GM12878 (cell line): ENCODE results near the gene NACA2. TPM values are rescaled to one million over a fixed set of nuclear protein-coding genes. Genes with fewer than 3 reads are reported as not detected.

Experiments
- ATAC-seq: fragments of 200-7000 bp; cut with Tn5 transposase; 3 replicates; pipeline ENCODE4 v1.9.1; 2020; ENCODE audit warnings: mild to moderate bottlenecking, moderate library complexity
- BruUV-seq: library from RNA; stranded (reverse); fragments of 400-500 nt; replicated peaks from 2 replicates; lab custom pipeline; 2021; lab: Mats Ljungman, UMichigan
- CTCF ChIA-PET: fragments of 300-600 bp; sonication (Branson Sonifier 250); formaldehyde crosslinking; extraction: SDS; loops from one replicate; lab custom pipeline; 2021; ENCODE audit warnings: inconsistent platforms; lab: Yijun Ruan, JAX
- POLR2A ChIA-PET: fragments of 350-600 bp; formaldehyde crosslinking; extraction: SDS; loops from one replicate; lab custom pipeline; 2021; ENCODE audit warnings: inconsistent platforms; lab: Charles Lee
- RAD21 ChIA-PET: fragments of 300-600 bp; sonication (Branson Sonifier 250); formaldehyde crosslinking; loops from one replicate; lab custom pipeline; 2023; ENCODE audit warnings: antibody characterized with exemption; ENCODE audit not compliant: unreplicated experiment; lab: Charles Lee
- SMC1A ChIA-PET: fragments of 300-600 bp; sonication (Branson Sonifier 250); formaldehyde crosslinking; loops from one replicate; lab custom pipeline; 2023; ENCODE audit not compliant: unreplicated experiment, uncharacterized antibody; lab: Charles Lee
- DNase-seq: peaks from one replicate; pipeline ENCODE4 v3.0.0-alpha.2; 2011; ENCODE audit warnings: low read depth, low spot score
- FAIRE-seq: peaks from 3 replicates; lab custom pipeline; 2011; peaks lifted over from hg19 to GRCh38; lab: Jason Lieb, UNC
- H2AFZ ChIP-seq: 2 replicates; pipeline ENCODE4 v1.6.0; 2011; ENCODE audit warnings: low read depth, low read length, control low read depth; ENCODE audit not compliant: control insufficient read depth
- H3K27ac ChIP-seq: 2 replicates; pipeline ENCODE4 v1.5.1; 2011; ENCODE audit warnings: control low read depth; ENCODE audit not compliant: control insufficient read depth, insufficient read depth
- H3K27me3 ChIP-seq, 2 experiments: replicated peaks in 1 of 2; 2 replicates each; pipeline versions ENCODE4 v1.6.0 to v1.6.1; 2011; ENCODE audit warnings: low read length in 1 of 2; ENCODE audit not compliant: control insufficient read depth in 2 of 2, insufficient read depth in 2 of 2
- H3K36me3 ChIP-seq, 2 experiments: 2 replicates each; pipeline ENCODE4 v1.5.1; 2011; ENCODE audit warnings: low read length in 1 of 2; ENCODE audit not compliant: control insufficient read depth in 2 of 2, insufficient read depth in 2 of 2
- H3K4me1 ChIP-seq: 2 replicates; pipeline ENCODE4 v1.6.1; 2011; ENCODE audit warnings: mild to moderate bottlenecking, low read length, moderate library complexity, mixed read lengths; ENCODE audit not compliant: control insufficient read depth, insufficient read depth
- H3K4me2 ChIP-seq: 2 replicates; pipeline ENCODE4 v1.6.0; 2011; ENCODE audit warnings: control low read depth; ENCODE audit not compliant: control insufficient read depth, insufficient read depth
- H3K4me3 ChIP-seq: fragments of 200-600 bp; sonication (generic); 2 replicates; pipeline ENCODE4 v1.5.1; 2016
- H3K79me2 ChIP-seq: 2 replicates; pipeline ENCODE4 v1.6.0; 2011; ENCODE audit warnings: low read length; ENCODE audit not compliant: control insufficient read depth, insufficient read depth
- H3K9ac ChIP-seq: 2 replicates; pipeline ENCODE4 v1.8.0; 2011; ENCODE audit warnings: low read length, control low read depth, mixed read lengths; ENCODE audit not compliant: control insufficient read depth, insufficient read depth
- H3K9me3 ChIP-seq: replicated peaks from 3 replicates; pipeline ENCODE4 v1.5.1; 2011; ENCODE audit warnings: mild to moderate bottlenecking, low read length; ENCODE audit not compliant: control insufficient read depth, insufficient read depth
- H4K20me1 ChIP-seq: 2 replicates; pipeline ENCODE4 v1.6.0; 2011; ENCODE audit not compliant: control insufficient read depth, insufficient read depth
- ATF2 ChIP-seq: IDR thresholded peaks from 2 replicates; pipeline ENCODE4 v1.6.1; 2012; ENCODE audit warnings: low read length, inconsistent platforms
- CBX5 ChIP-seq: sonication (generic); IDR thresholded peaks from 2 replicates; pipeline ENCODE4 v1.6.1; 2016; ENCODE audit warnings: low read depth, moderate library complexity, mild to moderate bottlenecking, inconsistent platforms
- CTCF ChIP-seq, 3 experiments: IDR thresholded peaks in 2 of 3; conservative IDR thresholded peaks in 1 of 3; 2 replicates each; pipeline ENCODE4 v1.5.1; 2011; ENCODE audit warnings: low read depth in 3 of 3, low read length in 3 of 3, mild to moderate bottlenecking in 3 of 3, control low read depth in 2 of 3, moderate library complexity in 2 of 3, inconsistent platforms in 1 of 3, mixed read lengths in 1 of 3; ENCODE audit not compliant: control insufficient read depth in 2 of 3, insufficient read depth in 1 of 3; ENCODE audit errors: extremely low read depth in 1 of 3
- ETV6 ChIP-seq, 2 experiments: fragments of 450-650 bp in 1 of 2; IDR thresholded peaks in 1 of 2; conservative IDR thresholded peaks in 1 of 2; 2 replicates each; pipeline ENCODE4 v1.6.1; 2014; ENCODE audit warnings: antibody characterized with exemption in 1 of 2, borderline replicate concordance in 1 of 2, low read depth in 1 of 2, mild to moderate bottlenecking in 1 of 2, moderate library complexity in 1 of 2
- MXI1 ChIP-seq: fragments of 150-350 bp; IDR thresholded peaks from 2 replicates; pipeline ENCODE4 v1.6.1; 2011; ENCODE audit warnings: low read depth, mild to moderate bottlenecking, inconsistent platforms, low read length, improper control_type of control experiment
- RB1 ChIP-seq: fragments of 450-650 bp; formaldehyde crosslinking; IDR thresholded peaks from 2 replicates; pipeline ENCODE4 v1.6.1; 2017; ENCODE audit warnings: mild to moderate bottlenecking, borderline replicate concordance
- SUZ12 ChIP-seq: fragments of 200-600 bp; sonication (generic); IDR thresholded peaks from one replicate; pipeline ENCODE4 v1.6.1; 2018; ENCODE audit warnings: antibody characterized with exemption, mild to moderate bottlenecking; ENCODE audit not compliant: unreplicated experiment
- ZBTB40 ChIP-seq: fragments of 450-650 bp; IDR thresholded peaks from 2 replicates; pipeline ENCODE4 v1.6.1; 2016; ENCODE audit warnings: mild to moderate bottlenecking, moderate library complexity, borderline replicate concordance
- ZNF207 ChIP-seq: fragments of 450-650 bp; IDR thresholded peaks from 2 replicates; pipeline ENCODE4 v1.6.1; 2014; ENCODE audit warnings: antibody characterized with exemption, mild to moderate bottlenecking, borderline replicate concordance
- WGBS: methylation state at CpG from one replicate; pipeline ENCODE4 v1.1.6; 2016; ENCODE audit warnings: low lambda C conversion rate; ENCODE audit not compliant: insufficient replicate concordance, insufficient coverage; ENCODE audit errors: missing lambda C conversion rate; 5-methylcytosine and 5-hydroxymethylcytosine counted together
- in situ Hi-C: fragments of 300-500 bp; cut with MboI; formaldehyde crosslinking; loops from 9 replicates; pipeline ENCODE4 v1.14.3; 2018; ENCODE audit warnings: mixed read lengths
- intact Hi-C: fragments of 100-400 bp; cut with micrococcal nuclease; formaldehyde crosslinking; loops from one replicate; pipeline ENCODE4 v1.14.2; 2022; ENCODE audit not compliant: unreplicated experiment
- polyA plus RNA-seq, 11 experiments: library from polyadenylated mRNA; depleted of rRNA in 4 of 11; unstranded in 6 of 11; stranded (reverse) in 5 of 11; fragments of >200 nt; fragmentation: Nextera tagmentation in 4 of 11; fragmentation: Illumina TruSeq in 1 of 11; extraction: Ambion mirVana in 4 of 11; extraction: Trizol in 1 of 11; gene quantifications; 1 replicate in 1 of 11; 2 replicates in 10 of 11; pipeline versions ENCODE4 v1.2.1 to v1.2.3, GENCODE V29; 2011 to 2016; ENCODE audit warnings: inconsistent platforms in 2 of 11, missing spikeins in 2 of 11, low read depth in 1 of 11
- total RNA-seq, 4 experiments: library from RNA; depleted of rRNA in 3 of 4; stranded (reverse); fragments of >200 nt in 3 of 4; fragmentation: Illumina TruSeq in 1 of 4; extraction: Trizol in 1 of 4; gene quantifications; 2 replicates each; pipeline versions ENCODE4 v1.2.1 to v1.2.3, GENCODE V29; 2013 to 2021
- TF ChIP-seq, protein P1 (sequence below): fragments of 450-650 bp; conservative IDR thresholded peaks from 2 replicates; pipeline ENCODE4 v1.6.1; 2017; ENCODE audit warnings: mild to moderate bottlenecking, moderate library complexity

The NACA2 gene
- total and polyA plus RNA-seq, 10 of the 15 experiments (the other 5 are each of a cell fraction or from before 2014, with no cell fraction given): 0.16 to 0.68 (median 0.36) TPM; not detected in 4

GRCh38 chr17:61583660-61584264 lies 7.3 kb downstream of the NACA2 start (continued):
- TF ChIP-seq SUZ12: no peak
- TF ChIP-seq, all 136 proteins: peak for 0

- no peaks in the 10 kb centered on the region for H4K20me1 ChIP-seq
- ATAC-seq: peak; percentile 79
- no peak overlapping the region for H3K4me2 ChIP-seq
- RAD21 ChIA-PET: interaction anchor here (1.0 to 1.7 kb wide), 2 partner anchors 171 to 526 kb away, joined by 4 to 6 read pairs; no protein-coding TSS in a partner anchor
- no peak overlapping the region for H2AFZ ChIP-seq
- intact Hi-C loops (no loop called here), in situ Hi-C loops (no loop called here)
- POLR2A ChIA-PET: no interaction called here
- H3K4me3 ChIP-seq: no peak overlapping the region
- SMC1A ChIA-PET: interaction anchor here (0.7 to 1.4 kb wide), 2 partner anchors 34 to 253 kb away, joined by 3 to 4 read pairs; no protein-coding TSS in a partner anchor
- no TSS peak for BruUV-seq
- CTCF ChIA-PET: interaction anchor here (0.5 to 1.1 kb wide), 5 partner anchors 9 to 254 kb away, joined by 3 to 5 read pairs (median 3); no protein-coding TSS in a partner anchor
- H3K27ac ChIP-seq: no peak overlapping the region
- H3K4me1 ChIP-seq: no peaks in the 10 kb centered on the region
- no peaks in the 10 kb centered on the region for H3K79me2 ChIP-seq
- no peak for DNase-seq
- 56% methylated on average over 3 of the region's 3 CpGs for WGBS
- FAIRE-seq: peak; percentile 75
- H3K9ac ChIP-seq: no peak overlapping the region
- H3K36me3 ChIP-seq: no peaks in the 10 kb centered on the region
- H3K9me3 ChIP-seq: no peaks in the 10 kb centered on the region
- no peaks in the 10 kb centered on the region for H3K27me3 ChIP-seq
- TF ChIP-seq ZNF207 (no peak), ATF2 (peak; percentile 62; the same call in 1 of the 2 replicates), CBX5 (no peak), ETV6 (conservative IDR thresholded peaks at IDR 0.05 in 1 of 2, IDR thresholded peaks at IDR 0.05 in 1 of 2; ENCODE audit: borderline replicate concordance in 1 of 2, low read depth in 1 of 2) (peak in 1 of 2 experiments; percentile 99; a peak in 2 of 4 replicates), MXI1 (no peak), RB1 (no peak), CTCF (IDR thresholded peaks at IDR 0.05 in 2 of 3, conservative IDR thresholded peaks at IDR 0.05 in 1 of 3; ENCODE audit: control insufficient read depth in 2 of 3, extremely low read depth in 1 of 3, insufficient read depth in 1 of 3, low read depth in 3 of 3, low read length in 3 of 3) (peak; percentile 28 to 43 (median 31); a peak in 4 of 6 replicates), ZBTB40 (no peak)
- TF ChIP-seq, protein P1, sequence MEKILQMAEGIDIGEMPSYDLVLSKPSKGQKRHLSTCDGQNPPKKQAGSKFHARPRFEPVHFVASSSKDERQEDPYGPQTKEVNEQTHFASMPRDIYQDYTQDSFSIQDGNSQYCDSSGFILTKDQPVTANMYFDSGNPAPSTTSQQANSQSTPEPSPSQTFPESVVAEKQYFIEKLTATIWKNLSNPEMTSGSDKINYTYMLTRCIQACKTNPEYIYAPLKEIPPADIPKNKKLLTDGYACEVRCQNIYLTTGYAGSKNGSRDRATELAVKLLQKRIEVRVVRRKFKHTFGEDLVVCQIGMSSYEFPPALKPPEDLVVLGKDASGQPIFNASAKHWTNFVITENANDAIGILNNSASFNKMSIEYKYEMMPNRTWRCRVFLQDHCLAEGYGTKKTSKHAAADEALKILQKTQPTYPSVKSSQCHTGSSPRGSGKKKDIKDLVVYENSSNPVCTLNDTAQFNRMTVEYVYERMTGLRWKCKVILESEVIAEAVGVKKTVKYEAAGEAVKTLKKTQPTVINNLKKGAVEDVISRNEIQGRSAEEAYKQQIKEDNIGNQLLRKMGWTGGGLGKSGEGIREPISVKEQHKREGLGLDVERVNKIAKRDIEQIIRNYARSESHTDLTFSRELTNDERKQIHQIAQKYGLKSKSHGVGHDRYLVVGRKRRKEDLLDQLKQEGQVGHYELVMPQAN: 0 out of 2 replicates have a peak, but pooled peaks have one; percentile 16
Measured at GRCh38 chr17:61583242-61583641, 7.8 kb downstream of the NACA2 start.
